ENCODE measurements around the gene LCE1F.

DNA sequence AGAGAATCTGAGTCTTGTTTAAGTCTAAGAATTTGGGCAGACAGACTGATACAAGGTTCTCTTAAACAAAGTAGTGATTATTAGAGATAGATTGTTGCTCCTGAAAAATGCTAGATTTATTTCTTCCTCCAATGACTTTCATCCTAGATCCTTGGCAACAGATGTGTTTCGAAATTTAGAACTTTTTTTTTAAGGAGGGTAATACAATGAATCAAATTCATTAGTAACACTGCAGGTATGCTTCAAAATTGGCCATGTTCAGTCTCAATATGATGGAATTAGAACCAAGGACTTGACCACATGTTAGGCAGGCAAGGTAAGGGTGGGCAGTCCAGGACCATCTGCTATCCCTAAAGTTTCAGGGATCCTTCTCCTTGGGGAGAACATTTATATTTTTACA, 4.5 kb upstream of the LCE1F start:
- TF ChIP-seq POLR2A (IDR thresholded peaks at IDR 0.05) (no peak), POLR2AphosphoS5 (IDR thresholded peaks at IDR 0.05) (no peak)

Measured in transverse colon (tissue), 3 donors.